Activated CD4-positive, alpha-beta T cell treated with anti-CD3 and anti-CD28 coated beads, Interleukin-10, Interleukin-2, amounts not matched to agents 100 ng/mL and 50 ng/mL, durations not matched to agents 16 hours and 8 hours (primary cell): ENCODE results near the gene CPXM1.
"Not testable (repeated sequence)": the region's sequence is repeated elsewhere in the genome, so short reads cannot be mapped to it uniquely, and the experiment has no call there.

Experiments
- DNase-seq: peaks from one replicate; pipeline ENCODE4 v3.0.0-alpha.2; 2020

The CPXM1 gene

DNA sequence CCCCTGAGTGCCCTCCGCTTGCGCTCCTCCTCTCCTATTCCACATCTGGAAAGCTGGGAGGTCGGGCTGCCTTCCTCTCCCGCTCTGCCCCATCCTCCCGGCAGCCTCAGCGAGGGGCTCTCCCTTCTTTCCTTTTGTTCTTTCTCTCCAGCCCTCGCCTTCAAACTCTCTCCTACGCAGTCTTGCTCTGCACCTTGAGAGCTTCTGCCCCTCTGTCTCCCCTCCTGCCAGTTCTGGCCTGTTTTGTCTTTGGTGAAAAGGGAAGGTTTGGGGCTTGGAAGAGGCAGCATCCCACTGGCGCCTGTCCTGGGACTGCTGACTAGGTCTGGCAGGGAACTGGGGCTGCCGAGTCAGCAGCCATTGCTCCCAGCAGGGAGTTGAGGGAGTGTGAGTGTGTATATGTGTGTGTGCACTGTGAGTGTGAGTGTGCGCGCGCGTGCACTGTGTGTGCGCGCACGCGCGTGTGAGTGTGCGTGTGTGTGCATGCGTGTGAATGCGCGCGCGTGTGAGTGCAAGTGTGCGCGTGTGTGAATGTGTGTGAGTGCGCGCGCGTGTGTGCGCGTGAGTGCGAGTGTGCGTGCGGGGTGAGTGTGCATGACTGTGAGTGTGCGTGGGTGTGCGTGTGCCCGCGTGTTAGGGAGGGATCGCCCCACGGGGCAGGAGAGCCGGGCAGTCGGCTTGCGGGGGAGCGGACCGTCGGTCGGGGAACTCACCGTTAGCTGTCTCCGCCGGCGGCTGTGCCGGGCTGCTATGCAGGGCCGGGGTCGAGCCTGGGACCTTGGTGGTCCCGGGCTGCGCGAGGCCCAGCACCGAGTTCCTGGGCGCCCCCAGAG, 523 bp downstream of the CPXM1 start:
- DNase-seq: no peak

DNA sequence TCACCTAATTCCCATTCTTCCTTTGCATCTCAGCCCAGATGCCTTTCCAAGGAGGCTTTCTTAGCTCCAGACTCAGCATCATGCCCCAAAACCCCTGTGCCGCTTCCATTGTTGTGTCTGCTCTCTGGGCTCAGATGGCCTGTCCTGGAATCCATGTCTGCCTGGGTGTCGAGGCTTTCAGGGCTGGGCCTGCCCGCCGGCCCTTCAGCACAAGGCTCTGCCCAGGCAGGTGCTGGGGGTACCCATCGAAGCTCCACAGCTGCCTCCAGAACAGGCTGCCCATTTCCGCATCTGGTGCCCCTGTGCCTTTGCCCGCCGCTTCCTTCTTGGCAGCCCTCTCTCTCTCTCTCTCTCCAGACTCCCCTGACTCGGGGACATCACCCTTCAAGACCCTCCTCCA, 1.2 kb downstream of the CPXM1 start:
- no peak for DNase-seq

DNA sequence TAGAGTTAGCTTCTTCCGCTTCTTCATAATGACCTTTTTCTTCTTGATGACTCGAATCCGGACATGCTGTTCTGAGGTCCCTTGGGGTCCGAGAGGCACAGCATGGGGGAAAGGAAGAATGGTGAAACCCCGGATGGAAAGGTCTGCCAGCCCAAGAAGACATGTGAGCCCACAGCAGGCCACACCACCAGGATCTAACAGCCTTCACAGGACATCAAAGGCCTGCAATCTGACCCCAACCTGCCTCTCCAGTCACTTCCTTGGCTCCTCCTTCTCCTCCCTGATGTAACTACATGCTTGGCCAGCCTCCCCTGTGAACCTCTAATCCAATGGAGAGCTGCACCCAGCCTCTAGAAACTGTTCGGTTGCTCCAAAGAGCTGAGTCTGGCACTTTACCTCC, 1.6 kb downstream of the CPXM1 start:
- DNase-seq: no peak

DNA sequence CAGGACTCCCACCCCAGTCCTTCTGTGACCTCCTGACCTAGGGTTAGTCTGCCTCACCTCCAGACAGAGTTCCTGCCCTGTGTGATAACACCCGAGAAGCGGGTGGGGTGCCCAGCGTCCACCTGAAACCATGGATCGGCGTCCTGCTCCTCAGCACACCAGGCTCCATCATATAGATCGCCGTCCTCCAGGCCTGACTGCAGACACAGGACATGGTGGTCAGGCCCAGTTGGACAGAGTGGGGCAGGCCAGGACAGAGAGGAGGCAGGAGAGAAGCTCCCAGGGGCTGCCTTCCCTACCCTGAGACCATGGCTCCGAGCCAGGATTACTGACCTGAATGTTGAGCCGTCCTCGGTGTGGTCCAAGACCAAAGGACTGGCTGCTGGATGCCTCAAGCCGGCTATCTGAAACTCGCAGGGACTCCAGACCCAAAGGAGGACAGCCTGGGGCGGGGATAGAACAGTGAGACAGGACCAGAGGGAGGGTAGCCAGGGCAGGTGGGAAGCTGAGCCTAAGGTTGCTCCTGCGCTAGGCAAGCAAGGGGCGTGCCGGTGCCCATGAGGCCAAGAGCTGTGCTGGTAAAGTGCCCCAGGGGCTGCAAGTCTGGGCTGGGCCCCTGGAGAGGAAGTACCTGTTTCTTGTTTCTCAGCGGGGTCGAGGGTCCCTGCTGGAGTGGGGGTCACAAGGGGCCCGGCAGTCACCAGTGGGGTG, 2.2 kb downstream of the CPXM1 start:
- no peak for DNase-seq

DNA sequence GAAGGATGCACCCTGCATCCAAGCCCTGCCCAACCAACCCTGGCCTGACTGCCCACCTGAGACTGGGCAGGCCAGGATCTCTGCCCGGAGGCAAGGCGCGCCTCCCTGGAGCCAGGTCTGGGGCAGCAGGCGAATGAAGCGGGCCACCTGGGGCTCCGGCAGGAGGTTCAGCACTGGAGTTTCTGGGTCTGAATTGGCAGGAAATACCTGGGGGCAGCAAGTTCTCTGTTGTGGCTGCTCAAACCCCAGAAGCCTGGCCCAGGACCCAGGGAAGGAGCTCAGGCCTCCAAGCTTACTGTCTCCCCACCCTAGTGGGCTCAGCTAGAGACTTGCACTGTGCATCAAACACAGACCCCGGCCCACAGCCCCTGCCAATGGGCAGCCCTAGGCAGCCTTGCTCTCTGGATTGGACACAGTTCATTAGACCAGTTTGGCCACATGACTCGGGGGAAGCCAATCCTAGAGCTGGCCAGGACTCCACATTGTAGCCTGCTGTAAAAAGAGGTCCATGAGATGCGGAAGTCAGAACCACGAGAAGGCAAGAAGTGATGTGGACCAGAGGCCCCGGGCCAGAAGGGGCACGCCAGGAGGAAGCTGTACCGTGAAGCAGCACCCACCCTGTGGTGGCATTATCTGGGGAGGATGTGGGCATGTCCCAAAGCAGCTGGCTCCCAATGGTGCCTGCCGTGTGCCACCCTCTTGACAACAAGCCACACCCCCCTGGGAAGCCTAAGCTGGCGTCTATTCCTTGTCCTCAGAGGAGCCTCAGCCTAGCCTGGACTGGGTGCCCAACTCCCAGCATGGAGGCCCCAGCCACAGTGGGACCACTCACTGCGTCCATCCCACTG, 3.1 kb downstream of the CPXM1 start:
- DNase-seq: no peak

DNA sequence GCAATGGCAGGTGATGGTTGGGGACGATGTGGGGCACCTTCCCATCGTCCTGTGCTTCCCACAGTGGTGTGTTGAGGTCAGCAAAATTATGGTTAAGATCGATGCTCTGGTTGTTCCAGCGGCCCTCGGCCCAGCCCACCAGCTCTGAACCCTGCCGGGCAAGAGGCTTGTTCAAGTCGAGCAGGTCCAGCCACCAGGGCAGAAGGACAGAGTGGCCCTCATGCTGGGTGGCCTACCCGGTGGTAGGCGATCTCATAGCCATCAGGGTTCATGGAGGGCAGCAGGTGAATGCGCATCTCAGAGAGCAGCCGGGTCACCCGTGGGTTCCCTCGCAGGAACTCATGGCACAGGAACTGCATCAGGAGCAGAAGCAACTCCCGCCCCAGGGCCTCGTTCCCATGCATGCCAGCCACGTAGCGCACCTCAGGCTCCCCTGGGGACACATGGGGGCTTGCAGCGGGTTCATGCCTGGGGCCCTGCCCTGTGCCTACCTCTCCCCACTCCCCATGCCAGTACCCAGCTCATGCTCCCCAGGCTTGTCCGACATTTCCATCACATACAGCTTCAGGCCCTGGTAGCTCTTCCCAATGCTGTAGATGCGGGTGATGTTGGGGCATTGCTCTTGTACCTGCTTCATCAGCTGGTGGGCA, 4.3 kb downstream of the CPXM1 start:
- DNase-seq: no peak

DNA sequence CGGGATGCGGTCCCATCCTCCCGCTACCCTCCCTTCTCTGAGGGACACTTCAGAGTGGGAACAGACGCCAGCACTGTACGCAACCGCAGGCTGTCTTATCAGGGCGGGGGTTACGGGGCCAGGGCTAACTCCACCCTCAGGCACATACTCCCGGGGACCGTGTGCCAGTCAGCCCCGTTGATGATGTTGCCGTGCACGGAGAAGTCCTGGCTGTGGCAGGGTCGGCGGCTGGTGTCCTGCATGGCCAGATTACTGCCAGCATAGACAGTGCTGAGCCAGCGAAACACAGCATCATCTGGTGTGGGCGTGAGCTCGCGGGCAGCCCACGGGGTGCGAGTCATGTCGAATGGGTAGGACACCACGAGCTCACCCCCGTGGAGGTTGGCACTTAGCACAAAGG, 5.0 kb downstream of the CPXM1 start:
- no peak for DNase-seq

DNA sequence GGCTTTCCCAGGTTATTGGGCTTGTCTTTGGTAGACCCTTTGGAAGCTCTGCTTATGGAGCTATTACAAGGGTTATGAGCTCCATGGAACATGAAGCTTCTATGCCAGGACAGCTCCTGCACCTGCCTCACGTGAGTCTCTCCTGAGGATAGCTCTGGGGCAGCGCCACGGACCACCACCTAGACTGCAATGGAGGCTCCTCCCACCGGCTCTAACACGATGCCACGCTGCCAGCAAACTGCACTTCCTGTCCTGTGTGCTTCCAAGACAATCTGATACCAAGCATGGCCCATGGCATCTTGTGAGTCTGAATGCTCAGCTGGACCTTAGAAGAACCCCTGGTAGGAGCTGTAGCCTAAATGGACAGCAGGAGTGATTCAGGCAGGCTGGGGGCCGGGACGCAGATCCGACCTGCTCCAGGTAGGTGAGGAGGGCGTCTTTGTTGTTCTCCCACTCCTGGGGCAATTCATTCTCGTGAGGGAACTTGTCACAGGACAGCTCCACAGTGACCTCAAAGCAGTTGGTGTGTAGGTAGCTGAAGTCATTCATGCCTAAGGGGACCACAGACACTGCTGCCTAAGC, 5.5 kb downstream of the CPXM1 start:
- DNase-seq: no peak

DNA sequence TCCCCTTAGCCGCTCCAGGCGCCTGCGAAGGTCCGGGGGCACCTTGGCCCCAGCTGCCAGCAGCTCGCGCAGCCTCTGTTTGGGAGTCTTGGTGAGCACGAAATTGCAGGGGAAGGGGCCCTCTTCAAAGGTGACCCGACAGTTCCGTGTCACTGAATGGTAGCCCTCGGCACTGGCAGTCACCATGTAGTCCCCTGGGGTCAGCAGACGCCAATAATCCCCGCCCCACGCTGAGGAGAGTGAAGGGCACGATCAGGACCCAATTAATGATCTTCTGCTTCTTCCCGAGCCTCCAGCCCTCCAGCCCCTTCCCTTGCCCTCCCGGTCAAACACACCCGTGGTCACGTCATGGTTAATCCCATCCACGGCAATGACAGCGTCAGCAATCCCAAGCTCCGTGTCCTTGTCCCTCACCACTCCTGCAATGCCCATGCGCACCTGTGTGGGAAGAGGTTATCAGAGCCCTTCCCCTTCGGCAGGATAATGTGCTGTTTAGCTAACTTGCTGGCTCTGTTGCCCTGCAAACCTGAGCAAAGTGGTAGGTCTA, 6.2 kb downstream of the CPXM1 start:
- no peak for DNase-seq

DNA sequence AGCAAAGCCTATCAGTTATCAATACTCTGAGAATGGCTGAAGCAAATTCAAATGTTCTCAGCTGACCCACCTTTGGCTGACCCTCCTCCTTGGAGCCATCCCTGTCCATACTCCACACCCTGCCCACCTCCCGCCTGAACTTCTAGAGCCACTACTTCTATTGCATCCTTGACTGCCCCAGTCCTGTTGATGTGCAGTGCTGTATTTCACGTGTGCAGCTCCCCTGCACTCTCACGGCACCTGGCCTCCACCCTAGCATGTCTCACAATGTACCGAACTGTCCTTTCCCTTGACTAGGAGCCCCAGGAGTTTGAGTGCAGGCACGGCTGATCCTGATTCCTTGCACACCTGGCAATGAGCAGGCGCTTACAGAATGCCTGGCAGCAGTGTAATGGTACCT, 7.0 kb downstream of the CPXM1 start:
- DNase-seq: no peak

DNA sequence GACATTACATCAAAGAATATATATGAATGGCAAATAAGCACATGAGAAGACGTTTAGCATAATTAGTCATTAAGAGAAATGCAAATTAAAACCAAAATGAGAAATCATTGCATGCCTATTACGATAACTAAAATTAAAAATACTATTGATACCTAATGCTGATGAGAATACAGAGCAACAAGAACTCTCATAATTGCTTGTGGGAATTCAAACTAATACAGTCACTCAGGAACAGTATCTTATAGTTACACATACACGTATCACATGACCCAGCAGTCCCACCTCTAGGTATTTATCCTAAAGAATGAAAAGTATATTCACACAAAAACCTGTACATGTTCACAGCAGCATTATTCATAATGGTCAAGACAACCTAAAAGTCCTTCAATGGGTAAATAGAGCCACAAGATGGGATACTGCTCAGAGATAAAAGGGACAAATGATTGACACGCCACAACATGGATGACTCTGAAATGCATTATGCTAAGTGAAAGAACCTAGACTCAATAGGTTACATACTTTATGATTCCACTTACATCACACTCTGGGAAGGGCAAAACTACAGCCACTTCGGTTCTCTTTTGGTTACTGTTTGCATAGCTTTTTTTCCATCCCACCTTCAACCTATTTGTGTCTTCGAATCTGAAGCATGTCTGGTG, 16.4 kb downstream of the CPXM1 start:
- DNase-seq: no peak

DNA sequence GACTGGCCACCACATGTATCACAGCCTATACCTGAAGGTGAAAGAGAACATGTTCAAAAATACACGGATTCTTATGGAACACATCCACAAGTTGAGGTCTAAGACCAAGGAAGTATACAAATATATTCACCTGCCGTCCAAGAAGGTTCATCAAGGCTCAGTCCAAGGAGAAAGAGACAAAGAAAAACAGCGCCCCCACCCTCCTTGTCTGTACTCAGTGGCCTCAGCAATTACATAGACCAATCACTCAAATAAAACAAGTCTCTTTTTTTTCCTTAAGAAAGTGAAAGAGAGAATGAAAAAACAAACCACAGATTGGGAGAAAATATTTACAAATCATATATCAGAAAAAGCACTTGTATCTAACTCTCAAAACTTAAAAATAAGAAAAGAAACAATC, 19.5 kb downstream of the CPXM1 start:
- no peak for DNase-seq

DNA sequence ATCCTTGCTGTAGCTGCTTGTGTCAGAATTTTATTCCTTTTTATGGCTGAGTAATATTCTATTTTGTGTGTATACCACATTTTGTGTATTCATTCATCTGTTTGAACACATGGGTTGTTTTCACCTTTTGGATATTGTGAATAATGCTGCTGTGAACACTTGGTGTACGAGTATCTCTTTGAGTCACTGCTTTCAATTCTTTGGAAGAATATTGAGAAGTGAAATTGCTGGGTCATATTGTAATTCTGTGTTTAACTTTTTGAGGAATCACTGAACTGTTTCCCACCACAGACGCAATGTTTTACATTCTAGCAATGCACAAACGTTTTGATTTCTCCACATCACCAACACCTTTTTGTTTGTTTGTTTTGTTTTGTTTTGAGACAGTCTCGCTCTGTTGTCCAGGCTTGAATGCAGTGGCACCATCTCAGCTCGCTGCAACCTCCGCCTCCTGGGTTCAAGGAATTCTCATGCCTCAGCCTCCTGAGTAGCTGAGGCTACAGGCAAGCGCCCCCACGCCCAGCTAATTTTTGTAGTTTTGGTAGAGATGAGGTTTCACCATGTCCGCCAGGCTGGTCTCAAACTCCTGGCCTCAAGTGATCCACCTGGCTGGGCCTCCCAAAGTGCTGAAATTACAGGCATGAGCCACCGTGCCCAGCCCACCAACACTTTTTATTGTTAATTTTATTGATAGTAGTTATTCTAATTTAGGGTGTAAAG, 21.7 kb downstream of the CPXM1 start:
- peak; percentile 29 for DNase-seq

DNA sequence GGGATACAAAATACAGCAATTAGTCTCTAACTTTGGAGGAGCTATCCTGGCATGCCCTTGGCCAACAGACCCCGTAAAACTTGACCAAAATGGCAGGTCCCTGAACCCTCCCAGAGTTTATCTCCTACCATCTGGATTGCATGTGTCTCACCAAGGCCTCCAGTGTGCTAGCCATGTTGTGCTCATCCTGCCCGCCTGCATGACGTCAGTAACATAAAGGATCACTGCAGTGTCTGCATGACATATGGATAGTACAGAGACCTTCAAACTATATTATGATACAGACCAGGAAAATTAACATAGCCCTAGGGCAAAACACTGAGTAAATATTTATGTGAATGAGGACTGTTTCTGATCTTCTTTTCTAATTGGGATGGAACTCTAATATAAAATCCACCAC, 25.3 kb downstream of the CPXM1 start:
- no peak for DNase-seq

DNA sequence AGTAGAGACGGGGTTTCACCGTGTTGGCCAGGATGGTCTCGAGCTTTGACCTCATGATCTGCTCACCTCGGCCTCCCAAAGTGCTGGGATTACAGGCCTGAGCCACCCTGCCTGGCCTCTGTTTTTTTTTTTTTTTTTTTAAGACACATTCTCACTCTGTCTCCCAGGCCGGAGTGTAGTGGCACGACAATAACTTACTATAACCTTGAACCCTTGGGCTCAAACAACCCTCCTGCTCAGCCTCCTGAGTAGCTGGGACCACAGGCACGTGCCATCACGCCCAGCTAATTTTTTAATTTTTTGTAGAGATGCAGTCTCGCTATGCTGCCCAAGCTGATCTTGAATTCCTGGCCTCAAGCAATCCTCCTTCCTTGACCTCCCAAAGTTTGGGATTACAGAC, 26.6 kb downstream of the CPXM1 start:
- no peak for DNase-seq

DNA sequence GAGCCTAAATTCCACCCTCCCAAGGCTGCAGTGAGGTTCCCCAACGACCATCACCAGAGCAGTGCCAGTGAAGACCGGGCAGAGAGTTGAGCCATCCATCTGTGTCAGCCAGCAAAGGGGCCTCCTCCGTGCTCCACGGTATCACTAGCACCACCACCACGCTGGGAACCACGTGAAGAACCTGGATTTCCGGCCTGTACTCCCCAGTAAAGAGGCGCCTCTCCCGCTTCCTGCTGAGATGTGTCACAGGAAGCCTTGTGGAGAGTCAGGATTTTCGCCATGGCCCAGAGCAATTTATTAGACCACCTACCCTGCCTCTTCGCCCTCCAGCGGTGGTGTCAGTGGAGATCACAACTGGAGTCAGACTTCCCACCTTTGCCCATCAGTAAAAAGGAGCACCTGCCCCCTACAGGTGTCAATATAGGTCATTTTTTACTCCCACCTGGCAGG, 28.8 kb downstream of the CPXM1 start:
- peak; percentile 18 for DNase-seq

DNA sequence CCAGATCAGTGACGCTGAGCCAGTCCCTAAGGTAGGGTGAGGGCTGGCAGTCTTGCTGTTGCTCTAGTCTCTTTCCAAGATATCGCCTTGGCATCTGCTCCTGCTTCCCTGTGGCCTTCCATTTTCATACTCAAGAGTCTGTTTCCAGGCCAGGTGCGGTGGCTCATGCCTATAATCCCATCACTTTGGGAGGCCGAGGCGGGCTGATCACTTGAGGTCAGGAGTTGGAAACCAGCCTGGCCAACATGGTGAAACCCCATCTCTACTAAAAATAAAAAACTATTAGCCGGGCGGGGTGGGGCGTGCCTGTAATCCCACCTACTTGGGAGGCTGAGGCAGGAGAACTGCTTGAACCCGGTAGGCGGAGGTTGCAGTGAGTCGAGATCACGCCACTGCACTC, 30.3 kb downstream of the CPXM1 start:
- not testable (repeated sequence) for DNase-seq

DNA sequence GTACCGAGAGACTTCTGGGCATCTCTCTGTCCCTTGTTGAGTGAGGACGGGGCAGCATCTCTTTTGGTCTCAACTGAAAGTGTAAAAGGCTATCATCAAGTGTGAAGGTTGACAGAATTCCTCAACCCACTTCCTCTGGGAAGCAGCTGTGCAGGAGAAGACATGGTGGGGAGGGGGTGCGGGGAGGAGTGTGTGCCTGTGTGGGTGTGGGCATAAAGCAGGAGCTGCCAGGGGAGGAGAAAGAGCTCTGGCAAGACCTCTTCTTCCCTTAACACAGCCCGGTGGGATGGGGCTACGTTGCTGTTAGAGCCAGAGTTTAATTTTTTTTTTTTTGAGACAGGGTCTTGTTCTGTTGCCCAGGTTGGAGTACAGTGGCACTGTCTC, 31.8 kb downstream of the CPXM1 start:
- no peak for DNase-seq

DNA sequence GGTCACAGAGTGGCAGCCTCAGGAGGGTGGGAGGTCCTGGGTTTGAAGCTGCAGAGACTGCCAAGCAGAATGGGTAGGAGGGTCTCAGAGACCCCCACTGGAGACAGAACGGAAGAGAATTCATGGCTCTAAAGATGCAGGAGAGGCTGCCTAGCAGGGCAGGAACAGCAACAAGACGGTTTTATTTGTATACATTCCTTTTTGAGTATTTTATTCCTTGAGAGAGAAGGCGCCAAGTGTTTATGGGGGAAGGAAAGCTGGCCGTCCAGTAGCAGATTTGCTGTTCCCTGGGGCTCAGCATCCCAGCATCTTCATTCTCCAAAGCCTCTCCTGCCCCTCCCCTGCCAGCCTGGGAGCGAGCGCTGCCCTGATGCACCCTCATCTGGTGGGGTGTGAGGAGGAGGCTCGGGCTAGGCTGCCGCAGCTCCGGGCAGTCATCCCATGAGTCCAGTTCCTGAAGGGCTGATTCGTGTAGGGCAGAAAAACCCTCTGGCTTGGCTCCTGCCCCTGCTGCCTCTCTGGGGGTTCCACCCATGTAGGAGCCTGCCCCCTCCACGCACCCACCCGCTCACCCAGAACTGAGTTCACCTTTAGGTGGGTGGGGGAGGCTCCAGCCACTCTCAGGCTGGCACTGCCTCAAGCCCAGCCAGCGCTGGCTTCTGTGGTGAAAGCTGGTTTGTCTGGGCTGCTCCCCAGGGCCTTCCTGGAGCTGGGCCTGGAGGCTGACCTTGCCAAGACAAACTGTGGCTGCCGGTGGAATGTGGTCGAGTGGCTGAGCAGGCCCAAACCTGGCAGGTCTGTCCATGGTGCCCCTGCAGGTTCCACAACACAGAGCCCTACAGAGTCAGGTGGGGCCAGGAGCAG, 32.4 kb downstream of the CPXM1 start:
- no peak for DNase-seq

DNA sequence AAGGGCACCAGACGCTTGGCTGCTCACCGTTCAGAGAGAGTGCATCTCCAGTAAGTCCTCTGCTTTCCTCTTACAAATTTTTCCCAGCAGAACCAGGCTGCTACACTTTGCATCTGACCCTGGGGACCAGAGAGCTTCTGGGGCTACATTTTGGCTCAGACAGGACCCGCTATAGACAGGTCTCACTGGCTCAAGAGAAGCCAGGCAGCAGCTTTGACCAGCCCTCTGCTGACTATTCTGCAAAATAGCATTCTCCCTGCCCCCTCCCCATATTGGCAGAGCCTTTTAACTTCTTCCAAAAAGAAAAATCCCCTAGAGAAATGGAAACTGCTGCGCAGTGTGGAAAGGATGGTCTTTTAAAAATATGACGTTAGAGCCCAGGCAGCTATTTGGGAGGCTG, 37.2 kb downstream of the CPXM1 start:
- no peak for DNase-seq
